ENCODE data around the gene PDE9A.

PDE9A gene

GRCh38 chr21:42637267-42638041, 16.0 kb upstream of the PDE9A start:
- DNase-seq (ENCODE audit: low spot score) = no peak

GRCh38 chr21:42638266-42638863, 15.1 kb upstream of the PDE9A start:
- TF ChIP-seq CTCF (IDR thresholded peaks at IDR 0.05; ENCODE audit: extremely low read depth, missing control alignments) = no peak
- no peak for DNase-seq (ENCODE audit: low spot score)

More at GRCh38 chr21:42637267-42638041, 16.0 kb upstream of the PDE9A start:
- no peak for TF ChIP-seq CTCF (IDR thresholded peaks at IDR 0.05; ENCODE audit: extremely low read depth, missing control alignments)

GRCh38 chr21:42639646-42640152, 13.7 kb upstream of the PDE9A start:
- no peak for DNase-seq (ENCODE audit: low spot score)
- TF ChIP-seq CTCF (IDR thresholded peaks at IDR 0.05; ENCODE audit: extremely low read depth, missing control alignments) = no peak

- DNase-seq (ENCODE audit: low spot score) = no peak
- TF ChIP-seq CTCF (IDR thresholded peaks at IDR 0.05; ENCODE audit: extremely low read depth, missing control alignments) = no peak
These were observed 12.9 kb upstream of the PDE9A start for GRCh38 chr21:42640486-42640885.

- no peak for TF ChIP-seq CTCF (IDR thresholded peaks at IDR 0.05; ENCODE audit: extremely low read depth, missing control alignments)
- no peak for DNase-seq (ENCODE audit: low spot score)
These were observed 11.9 kb upstream of the PDE9A start for GRCh38 chr21:42641311-42642218.

GRCh38 chr21:42642219-42642745, 11.1 kb upstream of the PDE9A start:
- no peak for TF ChIP-seq CTCF (IDR thresholded peaks at IDR 0.05; ENCODE audit: extremely low read depth, missing control alignments)
- DNase-seq (ENCODE audit: low spot score) = no peak
